Activated naive CD4-positive, alpha-beta T cell treated with anti-CD3 and anti-CD28 coated beads, Interleukin-2, amount 50 U/mL, for 24 hours (primary cell): Measurements from ENCODE around the gene PHLPP1.

Experiments used
- H3K27ac Mint-ChIP-seq: one replicate; pipeline ENCODE4 v1.8.0; 2021; ENCODE audit warnings: mild to moderate bottlenecking, mixed read lengths
- H3K27me3 Mint-ChIP-seq: one replicate; pipeline ENCODE4 v1.8.0; 2021; ENCODE audit warnings: mixed read lengths
- H3K36me3 Mint-ChIP-seq: one replicate; pipeline ENCODE4 v1.8.0; 2021; ENCODE audit warnings: mixed read lengths
- H3K4me1 Mint-ChIP-seq: one replicate; pipeline ENCODE4 v1.8.0; 2021; ENCODE audit warnings: mixed read lengths
- H3K4me3 Mint-ChIP-seq: one replicate; pipeline ENCODE4 v1.8.0; 2021; ENCODE audit warnings: mild to moderate bottlenecking, mixed read lengths
- H3K9me3 Mint-ChIP-seq: one replicate; pipeline ENCODE4 v1.8.0; 2021; ENCODE audit warnings: mixed read lengths

PHLPP1 gene

DNA sequence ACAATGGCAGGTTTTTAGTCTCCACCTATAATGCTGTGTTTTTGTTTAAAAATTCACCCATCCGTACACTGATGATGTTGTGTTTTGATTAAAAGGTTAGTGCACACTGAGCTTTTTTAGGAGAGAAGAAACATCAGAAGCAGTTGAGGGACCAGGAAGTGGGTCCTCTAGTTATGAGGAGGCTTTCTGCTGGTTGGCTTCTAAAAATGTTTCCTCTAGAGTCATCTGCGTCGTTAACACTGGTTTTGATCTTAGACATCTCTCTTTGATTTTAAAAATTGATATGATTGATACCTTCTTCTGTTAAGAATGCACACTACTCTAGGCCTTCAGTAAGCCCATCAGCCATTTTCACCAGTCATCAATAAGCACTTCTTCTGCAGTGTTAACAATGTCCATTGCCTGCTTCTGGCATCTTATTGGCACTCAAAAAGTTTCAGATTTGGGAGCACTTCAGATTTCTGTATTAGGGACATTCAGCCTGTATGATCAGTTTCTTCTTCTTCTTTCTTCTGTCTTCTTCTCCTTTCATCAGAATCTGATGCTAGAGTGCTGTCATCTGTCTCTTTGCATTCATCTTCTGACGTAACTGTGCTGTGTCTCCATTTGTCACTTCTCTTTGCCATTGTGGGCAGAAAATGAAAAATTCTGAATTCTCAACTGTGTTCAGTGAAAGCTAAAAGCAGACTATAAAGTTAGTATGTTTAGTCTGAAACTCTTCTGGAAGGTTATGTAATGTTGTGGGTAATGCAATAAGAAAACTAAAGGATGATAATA is 56.3 kb downstream of the PHLPP1 start:
- H3K4me1 Mint-ChIP-seq: peaks cover 14% of the 10 kb centered on the region
- H3K27ac Mint-ChIP-seq: no peak overlapping the region
- H3K36me3 Mint-ChIP-seq: no peaks in the 10 kb centered on the region
- no peaks in the 10 kb centered on the region for H3K27me3 Mint-ChIP-seq
- no peak overlapping the region for H3K4me3 Mint-ChIP-seq
- H3K9me3 Mint-ChIP-seq: no peaks in the 10 kb centered on the region

GRCh38 chr18:62772860-62773584 is 57.7 kb downstream of the PHLPP1 start:
- no peak overlapping the region for H3K4me3 Mint-ChIP-seq
- H3K27ac Mint-ChIP-seq: no peak overlapping the region
- no peaks in the 10 kb centered on the region for H3K36me3 Mint-ChIP-seq
- peaks cover 10% of the 10 kb centered on the region for H3K4me1 Mint-ChIP-seq
- H3K27me3 Mint-ChIP-seq: no peaks in the 10 kb centered on the region
- H3K9me3 Mint-ChIP-seq: no peaks in the 10 kb centered on the region

DNA sequence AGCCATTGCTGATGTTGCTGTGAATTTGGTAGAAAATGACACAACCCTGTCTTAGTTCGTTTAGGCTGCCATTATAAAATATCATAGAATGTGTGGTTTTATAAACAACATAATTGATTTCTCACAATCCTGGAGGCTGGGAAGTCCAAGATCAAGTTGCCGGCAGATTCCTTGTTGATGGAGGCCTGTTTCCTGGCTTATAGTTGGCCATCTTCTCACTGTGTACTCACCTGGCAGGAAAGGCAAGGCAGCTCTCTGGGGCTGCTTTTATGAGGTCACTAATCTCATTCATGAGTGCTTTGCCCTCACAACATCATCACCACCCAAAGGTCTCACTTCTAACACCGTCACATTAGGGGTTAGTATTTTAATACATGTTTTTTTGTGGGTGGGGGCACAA is 58.4 kb downstream of the PHLPP1 start:
- Mint-ChIP-seq H3K36me3 (no peaks in the 10 kb centered on the region), H3K4me1 (peaks cover 10% of the 10 kb centered on the region), H3K4me3 (no peak overlapping the region), H3K9me3 (no peaks in the 10 kb centered on the region), H3K27ac (no peak overlapping the region), H3K27me3 (no peaks in the 10 kb centered on the region)

DNA sequence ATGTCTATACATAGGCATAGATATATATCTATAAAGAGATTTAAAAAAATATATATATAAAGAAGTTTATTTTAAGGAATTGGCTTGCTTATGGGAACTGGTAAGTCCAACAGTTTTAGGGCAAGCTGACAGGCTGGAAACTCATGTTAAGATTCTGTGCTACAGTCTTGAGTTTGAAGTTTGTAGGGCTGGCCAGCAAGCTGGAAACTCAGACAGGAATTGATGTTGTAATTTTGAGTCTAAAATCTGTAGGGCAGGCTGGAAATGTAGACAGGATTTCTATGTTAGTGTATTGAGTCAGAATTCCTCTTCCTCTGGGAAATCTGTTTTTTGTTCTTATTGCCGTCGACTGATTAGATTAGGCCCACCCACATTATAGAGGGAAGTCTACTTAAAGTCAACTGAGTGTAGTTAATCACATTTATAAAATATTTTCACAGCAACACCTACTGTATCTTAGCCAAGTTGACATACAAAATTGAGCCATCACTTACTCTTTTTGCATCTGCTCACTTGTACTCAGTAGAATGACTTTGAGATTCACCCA is 60.8 kb downstream of the PHLPP1 start:
- H3K27me3 Mint-ChIP-seq: no peaks in the 10 kb centered on the region
- no peaks in the 10 kb centered on the region for H3K36me3 Mint-ChIP-seq

GRCh38 chr18:62777814-62778213 is 62.5 kb downstream of the PHLPP1 start:
- Mint-ChIP-seq H3K36me3 (no peaks in the 10 kb centered on the region), H3K4me1 (no peaks in the 10 kb centered on the region), H3K4me3 (no peak overlapping the region), H3K27ac (no peak overlapping the region), H3K9me3 (no peaks in the 10 kb centered on the region), H3K27me3 (no peaks in the 10 kb centered on the region)

More for the DNA sequence above, 60.8 kb downstream of the PHLPP1 start:
- Mint-ChIP-seq H3K4me3 (no peak overlapping the region), H3K9me3 (no peaks in the 10 kb centered on the region), H3K27ac (no peak overlapping the region), H3K4me1 (peaks cover 10% of the 10 kb centered on the region)

- Mint-ChIP-seq H3K27me3 (no peaks in the 10 kb centered on the region), H3K27ac (peak overlapping the region; percentile 32), H3K4me1 (peaks cover 9% of the 10 kb centered on the region), H3K9me3 (no peaks in the 10 kb centered on the region), H3K36me3 (no peaks in the 10 kb centered on the region), H3K4me3 (no peak overlapping the region)
Observed at GRCh38 chr18:62778976-62779869, 63.9 kb downstream of the PHLPP1 start.

DNA sequence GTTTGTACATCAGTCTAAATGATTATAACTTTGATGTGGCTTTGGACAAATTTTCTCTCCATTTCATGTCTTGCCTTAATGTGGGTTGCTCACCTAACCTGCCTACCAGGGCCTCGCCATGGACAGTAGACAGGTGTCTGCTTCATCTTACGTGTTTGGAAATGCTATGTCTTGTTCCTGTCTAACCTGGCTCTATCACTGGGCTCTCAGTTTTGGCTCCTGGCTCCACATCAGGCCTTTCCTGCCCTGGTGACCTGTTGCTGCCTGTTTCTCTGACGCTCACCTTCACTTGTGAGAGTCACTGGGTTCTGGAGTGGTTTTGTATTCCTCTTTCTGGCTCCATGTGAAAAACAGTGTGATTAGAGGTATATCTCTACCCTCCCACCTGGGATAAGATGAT is 65.9 kb downstream of the PHLPP1 start:
- no peaks in the 10 kb centered on the region for H3K36me3 Mint-ChIP-seq
- H3K27me3 Mint-ChIP-seq: no peaks in the 10 kb centered on the region
- no peaks in the 10 kb centered on the region for H3K9me3 Mint-ChIP-seq
- peaks cover 22% of the 10 kb centered on the region for H3K4me1 Mint-ChIP-seq
- no peak overlapping the region for H3K27ac Mint-ChIP-seq
- H3K4me3 Mint-ChIP-seq: no peak overlapping the region

DNA sequence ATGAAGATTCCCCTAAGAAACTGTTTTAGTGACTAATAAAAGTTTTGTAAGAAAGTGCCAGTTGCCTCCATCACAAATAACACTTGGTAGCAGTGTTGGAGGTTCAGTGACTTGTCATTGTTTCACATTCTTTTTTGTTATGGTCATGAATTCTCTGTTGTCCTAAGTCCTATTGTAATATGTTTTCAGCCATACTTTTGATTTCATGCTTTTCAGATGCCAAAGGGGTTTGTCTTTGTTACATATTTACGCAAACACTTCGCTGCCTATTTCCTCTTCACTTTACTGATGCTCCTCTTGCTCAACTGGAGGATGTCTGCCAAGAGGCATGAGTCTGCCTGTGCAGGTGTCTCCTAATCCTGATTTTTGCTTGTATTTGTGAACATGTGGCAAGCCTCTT is 66.6 kb downstream of the PHLPP1 start:
- no peaks in the 10 kb centered on the region for H3K27me3 Mint-ChIP-seq

DNA sequence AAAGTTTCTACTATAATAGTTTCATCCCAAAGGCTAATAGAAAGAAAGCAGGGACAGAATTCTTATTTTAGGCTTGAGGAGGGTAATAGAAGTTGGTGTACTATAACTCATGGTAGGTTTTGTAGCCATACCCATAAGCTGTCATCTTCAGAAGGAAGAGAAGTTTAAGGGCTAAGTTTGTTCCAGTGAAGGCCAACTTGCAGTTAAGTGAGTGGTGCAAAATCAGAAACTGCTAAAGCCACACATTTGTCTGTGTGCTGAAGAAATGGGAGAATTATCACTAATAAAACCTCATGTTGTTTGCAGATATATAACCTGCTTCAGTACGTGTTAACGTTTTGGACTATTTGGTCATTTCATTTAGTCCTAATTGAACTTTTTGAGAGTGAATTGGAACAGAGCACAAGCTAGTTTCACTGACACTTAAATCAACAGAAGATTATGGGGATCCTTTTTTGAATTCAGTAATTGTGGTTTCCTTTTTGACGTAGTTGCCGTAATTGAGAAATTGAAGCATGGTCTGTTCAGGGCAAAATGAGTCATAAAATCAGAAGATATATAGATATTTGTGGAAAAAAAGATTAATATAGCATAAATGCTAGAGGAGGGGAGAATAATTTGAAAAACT is 69.1 kb downstream of the PHLPP1 start:
- Mint-ChIP-seq H3K4me1 (peaks cover 41% of the 10 kb centered on the region), H3K27me3 (peaks cover 4% of the 10 kb centered on the region), H3K4me3 (peak overlapping the region; percentile 1), H3K27ac (no peak overlapping the region), H3K9me3 (no peaks in the 10 kb centered on the region), H3K36me3 (no peaks in the 10 kb centered on the region)

More for the DNA sequence above, 66.6 kb downstream of the PHLPP1 start:
- no peaks in the 10 kb centered on the region for H3K9me3 Mint-ChIP-seq
- H3K27ac Mint-ChIP-seq: no peak overlapping the region
- H3K4me1 Mint-ChIP-seq: peaks cover 22% of the 10 kb centered on the region
- H3K36me3 Mint-ChIP-seq: no peaks in the 10 kb centered on the region
- H3K4me3 Mint-ChIP-seq: no peak overlapping the region

GRCh38 chr18:62784966-62785413 is 69.6 kb downstream of the PHLPP1 start:
- no peaks in the 10 kb centered on the region for H3K9me3 Mint-ChIP-seq
- peaks cover 47% of the 10 kb centered on the region for H3K4me1 Mint-ChIP-seq
- peaks cover 4% of the 10 kb centered on the region for H3K27me3 Mint-ChIP-seq
- peak overlapping the region; percentile 20 for H3K4me3 Mint-ChIP-seq
- peak overlapping the region; percentile 83 for H3K27ac Mint-ChIP-seq
- no peaks in the 10 kb centered on the region for H3K36me3 Mint-ChIP-seq

DNA sequence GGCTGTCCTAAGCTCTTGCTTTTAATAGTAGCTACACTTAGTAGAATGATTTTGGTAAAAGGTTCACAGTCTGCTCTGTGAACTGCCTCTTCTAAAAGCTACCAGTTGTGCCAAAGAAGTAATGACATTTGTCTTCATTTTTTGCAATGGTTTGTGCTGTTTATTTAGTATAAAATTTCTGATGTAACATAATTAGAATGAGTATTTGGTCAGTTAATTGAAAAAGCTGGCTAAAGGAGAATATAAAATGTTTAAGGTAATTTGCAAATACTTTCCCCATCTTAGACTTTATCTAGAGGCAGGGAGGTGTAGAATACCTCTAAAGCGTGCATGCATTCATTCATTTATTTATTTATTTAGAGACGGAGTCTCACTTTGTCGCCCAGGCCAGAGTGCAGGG is 71.3 kb downstream of the PHLPP1 start:
- no peak overlapping the region for H3K4me3 Mint-ChIP-seq
- no peaks in the 10 kb centered on the region for H3K36me3 Mint-ChIP-seq
- H3K9me3 Mint-ChIP-seq: no peaks in the 10 kb centered on the region
- H3K27me3 Mint-ChIP-seq: peaks cover 4% of the 10 kb centered on the region
- no peak overlapping the region for H3K27ac Mint-ChIP-seq
- peaks cover 60% of the 10 kb centered on the region for H3K4me1 Mint-ChIP-seq

DNA sequence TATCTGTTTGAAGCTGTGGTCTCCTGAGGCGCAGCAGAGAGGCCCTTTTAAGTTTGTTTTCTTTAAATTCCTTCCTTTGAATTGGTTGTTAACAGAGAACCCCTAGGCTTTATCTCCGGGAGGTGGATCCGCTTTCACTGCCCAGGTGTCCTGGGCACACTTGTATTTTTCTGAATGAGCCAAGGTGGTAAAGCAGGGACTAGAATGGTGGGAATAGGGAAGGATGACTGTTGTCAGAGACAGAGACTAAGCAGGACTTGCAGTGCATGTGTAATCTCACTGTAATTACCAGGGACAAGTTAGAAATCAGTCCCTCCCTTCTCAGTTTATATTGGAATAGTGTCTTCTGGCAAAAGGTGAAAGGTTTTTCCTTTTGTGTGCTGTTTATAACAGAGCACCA is 72.8 kb downstream of the PHLPP1 start:
- H3K9me3 Mint-ChIP-seq: no peaks in the 10 kb centered on the region
- H3K27ac Mint-ChIP-seq: no peak overlapping the region
- no peak overlapping the region for H3K4me3 Mint-ChIP-seq
- peaks cover 60% of the 10 kb centered on the region for H3K4me1 Mint-ChIP-seq
- peaks cover 4% of the 10 kb centered on the region for H3K27me3 Mint-ChIP-seq
- H3K36me3 Mint-ChIP-seq: no peaks in the 10 kb centered on the region

- peaks cover 55% of the 10 kb centered on the region for H3K4me1 Mint-ChIP-seq
- no peak overlapping the region for H3K4me3 Mint-ChIP-seq
- H3K9me3 Mint-ChIP-seq: no peaks in the 10 kb centered on the region
- H3K27me3 Mint-ChIP-seq: peaks cover 4% of the 10 kb centered on the region
- no peak overlapping the region for H3K27ac Mint-ChIP-seq
- no peaks in the 10 kb centered on the region for H3K36me3 Mint-ChIP-seq
Observed at GRCh38 chr18:62788876-62789275, 73.5 kb downstream of the PHLPP1 start.

DNA sequence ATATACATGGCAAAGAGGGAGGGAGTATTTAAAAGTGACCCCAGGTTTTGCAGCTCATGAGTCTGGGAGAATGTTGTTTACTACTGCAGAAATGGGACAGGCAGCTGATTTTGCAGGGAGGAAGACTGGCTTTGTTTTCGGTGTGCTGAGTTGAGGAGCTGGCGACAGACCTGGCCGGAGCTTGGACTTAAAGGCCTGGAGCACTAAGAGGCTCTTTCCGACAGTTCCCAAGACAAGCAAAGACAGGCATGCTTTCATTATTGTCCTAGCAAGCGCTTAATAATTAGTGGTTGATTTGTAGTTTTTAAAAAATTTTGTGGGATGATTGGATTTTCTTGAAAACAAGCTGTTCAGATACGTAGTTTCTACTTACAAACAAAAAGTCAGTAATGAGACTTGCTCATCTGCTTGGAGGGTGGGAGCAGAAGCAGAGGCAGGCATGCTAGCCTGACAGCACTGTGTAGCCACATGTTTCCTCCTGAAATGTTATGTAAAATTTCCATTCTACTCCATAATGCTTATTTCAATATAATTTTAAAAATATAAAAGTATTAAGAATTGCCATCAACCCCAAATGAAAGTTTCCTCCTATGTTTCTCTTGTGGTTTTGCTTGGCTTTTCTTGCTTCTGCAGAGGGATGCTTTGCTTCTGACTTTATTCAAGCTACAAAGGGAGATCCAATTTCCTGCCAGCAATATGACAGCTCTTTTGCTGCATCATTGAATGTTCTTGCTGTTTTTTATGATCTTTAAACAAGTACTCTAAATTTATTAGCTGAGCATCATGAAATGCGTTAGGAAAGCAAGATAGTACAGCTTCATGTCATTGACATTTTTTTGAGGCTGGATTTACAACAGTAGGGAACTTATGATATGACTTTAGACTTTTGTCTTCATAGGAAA is 75.8 kb downstream of the PHLPP1 start:
- peaks cover 4% of the 10 kb centered on the region for H3K27me3 Mint-ChIP-seq
- H3K27ac Mint-ChIP-seq: no peak overlapping the region
- no peaks in the 10 kb centered on the region for H3K9me3 Mint-ChIP-seq
- H3K36me3 Mint-ChIP-seq: no peaks in the 10 kb centered on the region
- no peak overlapping the region for H3K4me3 Mint-ChIP-seq
- peaks cover 38% of the 10 kb centered on the region for H3K4me1 Mint-ChIP-seq
